GM12801 (cell line): ENCODE data around the gene VPS4B.

Source experiments
- CTCF ChIP-seq: IDR thresholded peaks from one replicate; pipeline ENCODE4 v1.5.1; 2011; ENCODE audit warnings: control low read depth; ENCODE audit not compliant: insufficient read length; ENCODE audit errors: extremely low read depth

Gene VPS4B

GRCh38 chr18:63457977-63458376 is 35.7 kb upstream of the VPS4B start:
- no peak for TF ChIP-seq CTCF

GRCh38 chr18:63454497-63454896 is 32.2 kb upstream of the VPS4B start:
- no peak for TF ChIP-seq CTCF

GRCh38 chr18:63451799-63452660 is 29.8 kb upstream of the VPS4B start:
- TF ChIP-seq CTCF: no peak

GRCh38 chr18:63449426-63449825 is 27.1 kb upstream of the VPS4B start:
- TF ChIP-seq CTCF: no peak

GRCh38 chr18:63447066-63447465 is 24.8 kb upstream of the VPS4B start:
- TF ChIP-seq CTCF: no peak

- TF ChIP-seq CTCF: no peak
Observed at GRCh38 chr18:63446266-63446665, 24.0 kb upstream of the VPS4B start.

GRCh38 chr18:63445037-63445436 is 22.8 kb upstream of the VPS4B start:
- no peak for TF ChIP-seq CTCF
